Liver (tissue), 9 donors: ENCODE results near the gene RASGRF1. TPM values are rescaled to one million over a fixed set of nuclear protein-coding genes. Genes with fewer than 3 reads are reported as not detected.

Source experiments
- DNase-seq: peaks from one replicate; pipeline ENCODE4 v3.0.0-alpha.2; 2017; ENCODE audit warnings: low spot score
- H3K27ac ChIP-seq, 2 donors: one replicate each; pipeline ENCODE4 v1.7.0; 2013; ENCODE audit warnings: inconsistent platforms in 2 of 2, low read length in 2 of 2, control low read depth in 1 of 2, low read depth in 1 of 2, mild to moderate bottlenecking in 1 of 2
- H3K27me3 ChIP-seq, 4 donors: one replicate each; pipeline versions ENCODE4 v1.6.1 to v1.7.0; 2013; ENCODE audit warnings: low read length in 3 of 4, inconsistent platforms in 1 of 4, mild to moderate bottlenecking in 1 of 4, moderate library complexity in 1 of 4; ENCODE audit not compliant: control insufficient read depth in 4 of 4, insufficient read depth in 4 of 4
- H3K36me3 ChIP-seq, 4 donors: one replicate each; pipeline versions ENCODE4 v1.6.1 to v1.7.0; 2013; ENCODE audit warnings: low read length in 3 of 4, mild to moderate bottlenecking in 3 of 4, low read depth in 1 of 4, moderate library complexity in 1 of 4; ENCODE audit not compliant: control insufficient read depth in 4 of 4, insufficient read depth in 3 of 4
- H3K4me1 ChIP-seq, 4 donors: one replicate each; pipeline versions ENCODE4 v1.6.1 to v1.7.0; 2013; ENCODE audit warnings: low read length in 3 of 4, mild to moderate bottlenecking in 3 of 4, moderate library complexity in 1 of 4; ENCODE audit not compliant: control insufficient read depth in 4 of 4, insufficient read depth in 4 of 4
- H3K4me3 ChIP-seq, 3 donors: one replicate each; pipeline versions ENCODE4 v1.6.1 to v1.7.0; 2013; ENCODE audit warnings: low read length in 3 of 3, control low read depth in 1 of 3, low read depth in 1 of 3, mild to moderate bottlenecking in 1 of 3
- H3K9ac ChIP-seq, 2 donors: one replicate each; pipeline ENCODE4 v1.7.0; 2013; ENCODE audit warnings: low read length in 2 of 2, mild to moderate bottlenecking in 2 of 2, moderate library complexity in 2 of 2, control low read depth in 1 of 2, low read depth in 1 of 2
- H3K9me3 ChIP-seq, 4 donors: one replicate each; pipeline versions ENCODE4 v1.6.1 to v1.7.0; 2013; ENCODE audit warnings: low read length in 3 of 4; ENCODE audit not compliant: control insufficient read depth in 4 of 4
- ATF3 ChIP-seq: IDR thresholded peaks from 2 replicates; pipeline ENCODE4 v1.6.1; 2016; ENCODE audit warnings: antibody characterized with exemption
- CTCF ChIP-seq: fragments of 150-350 bp; IDR thresholded peaks from 2 replicates; pipeline ENCODE4 v1.5.1; 2017; ENCODE audit warnings: improper control_type of control experiment, low read depth, low read length; ENCODE audit not compliant: missing input control
- EGR1 ChIP-seq, 2 donors: IDR thresholded peaks; 2 replicates each; pipeline ENCODE4 v1.6.1; 2016 to 2018; ENCODE audit warnings: antibody characterized with exemption in 2 of 2, low read depth in 2 of 2
- GABPA ChIP-seq, 2 donors: IDR thresholded peaks in 1 of 2; conservative IDR thresholded peaks in 1 of 2; 2 replicates each; pipeline ENCODE4 v1.6.1; 2016; ENCODE audit warnings: antibody characterized with exemption in 2 of 2, mild to moderate bottlenecking in 1 of 2, moderate library complexity in 1 of 2
- HNF4A ChIP-seq, 2 donors: conservative IDR thresholded peaks; 2 replicates each; pipeline ENCODE4 v1.6.1; 2016; ENCODE audit warnings: antibody characterized with exemption in 2 of 2, mild to moderate bottlenecking in 2 of 2
- HNF4G ChIP-seq: IDR thresholded peaks from 2 replicates; pipeline ENCODE4 v1.6.1; 2016; ENCODE audit warnings: antibody characterized with exemption
- JUND ChIP-seq, 2 donors: IDR thresholded peaks; 2 replicates each; pipeline ENCODE4 v1.6.1; 2016; ENCODE audit warnings: antibody characterized with exemption in 2 of 2
- MAX ChIP-seq: IDR thresholded peaks from 2 replicates; pipeline ENCODE4 v1.6.1; 2016; ENCODE audit warnings: antibody characterized with exemption
- NR2F2 ChIP-seq: IDR thresholded peaks from 2 replicates; pipeline ENCODE4 v1.6.1; 2016; ENCODE audit warnings: antibody characterized with exemption
- RAD21 ChIP-seq, 2 donors: IDR thresholded peaks; 2 replicates each; pipeline ENCODE4 v1.6.1; 2016; ENCODE audit warnings: antibody characterized with exemption in 2 of 2, mild to moderate bottlenecking in 2 of 2
- SP1 ChIP-seq: IDR thresholded peaks from 2 replicates; pipeline ENCODE4 v1.6.1; 2018; ENCODE audit warnings: antibody characterized with exemption, mild to moderate bottlenecking
- TAF1 ChIP-seq: conservative IDR thresholded peaks from 2 replicates; pipeline ENCODE4 v1.6.1; 2016; ENCODE audit warnings: antibody characterized with exemption, mild to moderate bottlenecking
- YY1 ChIP-seq: IDR thresholded peaks from 2 replicates; pipeline ENCODE4 v1.6.1; 2016; ENCODE audit warnings: antibody characterized with exemption, mild to moderate bottlenecking
- WGBS: extraction: QIAGEN DNeasy Blood & Tissue Kit; methylation state at CpG from one replicate; pipeline ENCODE4 v1.1.7; 2013; 5-methylcytosine and 5-hydroxymethylcytosine counted together
- polyA plus RNA-seq, 2 donors: library from polyadenylated mRNA; stranded (reverse) in 1 of 2; unstranded in 1 of 2; fragments of 200-250 nt in 1 of 2; fragments of >200 nt in 1 of 2; fragmentation: Nextera tagmentation in 1 of 2; extraction: Ambion mirVana in 1 of 2; gene quantifications; one replicate each; pipeline versions ENCODE4 v1.2.1 to v1.2.3, GENCODE V29; 2013 to 2015
- total RNA-seq, 2 donors: library from RNA; depleted of rRNA; stranded (reverse); fragments of >200 nt; gene quantifications; one replicate each; pipeline ENCODE4 v1.2.3, GENCODE V29; 2014
- donor health status: healthy.
- donor health status: healthy.
- donor health status: healthy.
- donor health status: healthy.
- donor health status: healthy.

The RASGRF1 gene
- total and polyA plus RNA-seq, 4 donors, result 0.28 TPM; not detected in 3

DNA sequence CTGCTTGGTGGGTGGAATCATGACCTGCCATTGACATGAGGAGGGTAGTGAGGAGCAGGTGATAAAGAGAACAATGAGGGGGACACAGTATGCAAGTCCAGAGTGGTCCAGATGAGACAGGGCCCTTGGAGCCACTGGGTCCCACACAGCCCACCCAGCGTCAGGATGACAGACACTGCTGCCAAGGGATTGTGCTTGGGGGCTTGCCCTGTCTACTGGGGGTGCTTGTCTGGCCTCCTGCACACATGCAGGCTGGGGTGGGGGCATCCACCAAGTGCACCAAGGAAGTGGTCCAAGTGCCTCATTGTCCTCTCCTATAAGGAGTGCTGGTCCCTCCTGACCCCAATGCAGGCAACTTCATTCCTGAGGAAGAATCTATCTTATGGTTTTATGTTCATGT lies 106.5 kb downstream of the RASGRF1 start:
- WGBS, result 97% methylated on average over 1 of the region's 1 CpG

DNA sequence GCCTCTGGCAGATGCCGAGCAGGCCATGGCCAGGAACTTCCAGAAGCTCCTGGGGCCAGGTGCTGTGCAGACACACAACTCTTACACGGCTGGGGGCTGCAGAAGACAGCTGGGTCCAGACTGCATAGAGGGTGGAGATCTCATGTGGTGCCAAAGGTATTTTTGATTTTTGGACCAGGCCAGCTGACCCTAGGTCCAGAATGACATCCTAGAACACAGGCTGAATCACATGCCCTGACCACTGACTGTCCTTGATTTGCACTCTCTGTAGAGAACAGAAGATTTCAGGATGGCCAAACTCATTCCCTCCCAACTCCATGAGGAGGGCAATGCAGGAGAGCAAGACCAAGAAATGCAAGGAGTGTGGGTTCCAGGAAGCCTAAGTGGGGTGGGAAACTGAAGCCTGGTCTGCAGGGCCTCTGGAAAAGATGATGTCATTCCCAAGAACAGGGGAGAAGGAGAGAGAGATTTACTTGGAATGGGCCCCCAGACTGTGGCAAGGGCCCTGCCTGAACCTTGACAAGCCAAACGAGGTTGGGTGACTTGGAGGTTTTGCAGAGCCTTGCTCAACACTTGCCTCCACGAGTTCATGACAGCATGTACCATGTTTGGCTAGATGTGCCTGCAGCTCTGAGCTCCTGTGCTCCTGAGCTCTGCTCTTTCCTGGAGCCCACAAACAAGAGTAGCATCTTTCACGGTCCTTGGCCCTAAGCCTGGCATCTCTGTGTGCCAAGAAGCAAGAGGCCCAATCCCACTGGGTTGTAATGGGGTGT lies 107.2 kb downstream of the RASGRF1 start:
- 78% methylated on average over 5 of the region's 5 CpGs for WGBS
- Histone ChIP-seq H3K4me1 (peaks cover 0 to 10% (median 2%) of the 10 kb centered on the region in 4 donors), H3K9me3 (no peaks in the 10 kb centered on the region), H3K27me3 (no peaks in the 10 kb centered on the region), H3K4me3 (no peak overlapping the region), H3K36me3 (no peaks in the 10 kb centered on the region), H3K27ac (no peak overlapping the region), H3K9ac (no peak overlapping the region)
- no peak for TF ChIP-seq TAF1
- no peak for TF ChIP-seq RAD21 (IDR thresholded peaks at IDR 0.05)
- TF ChIP-seq YY1, result no peak
- TF ChIP-seq HNF4G, result no peak
- no peak for TF ChIP-seq CTCF
- TF ChIP-seq HNF4A (conservative IDR thresholded peaks at IDR 0.05), result no peak
- no peak for TF ChIP-seq SP1
- no peak for TF ChIP-seq GABPA (IDR thresholded peaks at IDR 0.05 in 1 of 2, conservative IDR thresholded peaks at IDR 0.05 in 1 of 2)
- TF ChIP-seq NR2F2, result no peak
- no peak for TF ChIP-seq MAX
- no peak for TF ChIP-seq EGR1 (IDR thresholded peaks at IDR 0.05; ENCODE audit: low read depth in 2 of 2)
- no peak for DNase-seq

More for the DNA sequence above, 106.5 kb downstream of the RASGRF1 start:
- no peak for TF ChIP-seq HNF4A (conservative IDR thresholded peaks at IDR 0.05)
- TF ChIP-seq JUND (IDR thresholded peaks at IDR 0.05), result no peak
- no peak for TF ChIP-seq YY1
- no peak for TF ChIP-seq TAF1
- no peak for TF ChIP-seq CTCF
- TF ChIP-seq ATF3, result no peak
- Histone ChIP-seq H3K27me3 (no peaks in the 10 kb centered on the region), H3K4me1 (peaks cover 0 to 10% (median 2%) of the 10 kb centered on the region in 4 donors), H3K27ac (no peak overlapping the region), H3K4me3 (no peak overlapping the region), H3K36me3 (no peaks in the 10 kb centered on the region), H3K9ac (no peak overlapping the region), H3K9me3 (no peaks in the 10 kb centered on the region)
- DNase-seq, result no peak
